HG03066 (cell line): ENCODE data around the gene IKZF3.
"Not testable (repeated sequence)": the region's sequence is repeated elsewhere in the genome, so short reads cannot be mapped to it uniquely, and the experiment has no call there.

Experiments used
- ATAC-seq: cut with Tn5 transposase; IDR thresholded peaks from one replicate; pipeline ENCODE4 v1.9.1; 2021; ENCODE audit warnings: low read depth; ENCODE audit not compliant: unreplicated experiment

IKZF3 gene

DNA sequence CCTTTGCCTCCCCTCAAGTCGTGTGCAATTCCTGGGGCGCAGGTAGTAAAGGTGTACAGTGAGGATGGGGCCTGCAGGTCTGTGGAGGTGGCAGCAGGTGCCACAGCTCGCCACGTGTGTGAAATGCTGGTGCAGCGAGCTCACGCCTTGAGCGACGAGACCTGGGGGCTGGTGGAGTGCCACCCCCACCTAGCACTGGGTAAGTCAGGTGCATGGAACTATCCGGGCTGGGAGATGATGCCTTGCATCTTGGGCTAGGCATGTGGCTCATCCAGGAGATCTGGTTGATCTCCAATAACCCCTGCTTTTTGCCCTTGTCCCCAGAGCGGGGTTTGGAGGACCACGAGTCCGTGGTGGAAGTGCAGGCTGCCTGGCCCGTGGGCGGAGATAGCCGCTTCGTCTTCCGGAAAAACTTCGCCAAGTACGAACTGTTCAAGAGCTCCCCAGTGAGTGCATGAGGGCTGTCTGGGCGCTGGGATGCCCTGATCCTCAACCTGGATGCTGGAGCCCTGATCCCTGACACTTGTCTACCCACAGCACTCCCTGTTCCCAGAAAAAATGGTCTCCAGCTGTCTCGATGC is 121.2 kb downstream of the IKZF3 start:
- ATAC-seq = no peak

DNA sequence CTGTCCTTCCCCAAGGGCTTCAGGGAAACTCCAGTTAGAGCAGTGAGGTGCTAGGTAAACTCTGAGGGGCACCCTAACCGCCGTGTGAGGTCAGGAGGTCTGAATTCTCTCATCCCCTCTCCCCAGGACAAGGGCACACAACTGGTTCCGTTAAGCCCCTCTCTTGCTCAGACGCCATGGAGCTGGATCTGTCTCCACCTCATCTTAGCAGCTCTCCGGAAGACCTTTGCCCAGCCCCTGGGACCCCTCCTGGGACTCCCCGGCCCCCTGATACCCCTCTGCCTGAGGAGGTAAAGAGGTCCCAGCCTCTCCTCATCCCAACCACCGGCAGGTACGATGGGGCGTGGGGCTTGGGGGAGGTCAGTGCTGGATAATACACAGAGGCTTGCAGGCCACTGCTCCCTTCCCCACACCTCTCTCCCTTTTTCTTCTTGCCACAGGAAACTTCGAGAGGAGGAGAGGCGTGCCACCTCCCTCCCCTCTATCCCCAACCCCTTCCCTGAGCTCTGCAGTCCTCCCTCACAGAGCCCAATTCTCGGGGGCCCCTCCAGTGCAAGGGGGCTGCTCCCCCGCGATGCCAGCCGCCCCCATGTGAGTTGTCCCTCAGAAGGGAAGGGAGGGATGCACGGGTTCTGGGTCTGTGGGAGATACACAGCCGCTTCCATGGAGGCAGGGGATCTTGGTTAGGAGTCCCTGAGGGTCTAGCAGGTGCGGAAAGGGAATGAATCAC is 121.8 kb downstream of the IKZF3 start:
- ATAC-seq = no peak

DNA sequence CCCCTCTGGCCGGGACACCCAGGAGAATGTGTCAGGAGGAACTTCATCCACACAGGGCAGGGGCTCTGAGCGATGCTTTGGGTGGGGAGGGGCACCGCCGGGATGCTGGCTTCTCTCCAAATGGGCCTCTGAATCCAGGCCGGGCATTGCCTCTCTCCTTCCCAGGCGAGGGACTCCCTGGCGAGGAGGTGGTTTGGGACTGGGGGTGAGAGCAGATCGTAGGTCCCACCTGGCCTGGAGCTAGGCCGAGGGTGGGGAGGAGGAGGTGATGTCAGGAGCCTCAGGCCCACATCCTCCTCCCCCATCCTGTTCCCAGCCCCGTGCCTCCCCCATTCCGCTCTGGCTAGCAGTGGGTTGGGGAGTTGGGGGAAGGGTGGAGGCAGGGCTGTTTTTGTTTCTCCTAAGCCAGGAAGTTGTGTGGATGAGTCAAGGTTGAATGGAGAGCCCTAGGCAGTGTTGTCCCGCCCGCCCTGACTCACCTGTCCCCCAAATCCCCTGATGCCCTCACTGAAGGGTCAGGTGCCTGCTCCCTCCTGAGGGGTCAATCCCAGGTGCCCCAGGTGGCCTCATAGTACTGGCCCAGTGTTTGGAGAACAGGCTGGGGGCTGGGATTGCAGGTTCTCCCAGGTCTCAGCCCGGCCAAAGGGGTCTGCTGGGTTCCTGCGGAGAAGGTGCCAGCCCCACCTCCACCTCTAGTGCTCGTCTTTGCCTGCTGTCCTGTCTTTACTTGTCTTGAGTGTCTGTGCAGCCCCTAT is 123.6 kb downstream of the IKZF3 start:
- no peak for ATAC-seq

DNA sequence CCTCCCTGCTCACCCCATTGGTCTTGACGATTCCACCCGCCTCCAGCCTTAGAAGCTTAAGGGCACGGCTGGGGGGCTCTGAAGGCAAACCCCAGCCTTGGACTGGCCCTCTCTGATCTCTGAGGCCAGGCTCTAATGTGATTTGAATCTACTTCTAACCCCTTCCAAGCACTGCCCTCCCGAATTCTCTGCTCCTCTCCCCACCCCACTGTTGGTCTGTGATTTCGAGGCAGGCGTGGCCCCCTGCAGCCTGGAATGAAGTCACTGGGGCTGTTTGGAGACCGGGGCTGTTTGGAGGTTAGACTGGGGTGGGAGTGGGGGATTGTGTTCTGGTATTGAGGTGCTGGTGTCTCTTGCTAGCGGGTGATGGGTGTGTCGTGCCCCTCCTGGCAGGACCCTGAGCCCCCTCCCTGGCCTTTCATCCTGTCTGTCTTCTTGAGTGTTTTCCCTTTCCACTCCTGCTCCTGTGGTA is 124.2 kb downstream of the IKZF3 start:
- no peak for ATAC-seq

DNA sequence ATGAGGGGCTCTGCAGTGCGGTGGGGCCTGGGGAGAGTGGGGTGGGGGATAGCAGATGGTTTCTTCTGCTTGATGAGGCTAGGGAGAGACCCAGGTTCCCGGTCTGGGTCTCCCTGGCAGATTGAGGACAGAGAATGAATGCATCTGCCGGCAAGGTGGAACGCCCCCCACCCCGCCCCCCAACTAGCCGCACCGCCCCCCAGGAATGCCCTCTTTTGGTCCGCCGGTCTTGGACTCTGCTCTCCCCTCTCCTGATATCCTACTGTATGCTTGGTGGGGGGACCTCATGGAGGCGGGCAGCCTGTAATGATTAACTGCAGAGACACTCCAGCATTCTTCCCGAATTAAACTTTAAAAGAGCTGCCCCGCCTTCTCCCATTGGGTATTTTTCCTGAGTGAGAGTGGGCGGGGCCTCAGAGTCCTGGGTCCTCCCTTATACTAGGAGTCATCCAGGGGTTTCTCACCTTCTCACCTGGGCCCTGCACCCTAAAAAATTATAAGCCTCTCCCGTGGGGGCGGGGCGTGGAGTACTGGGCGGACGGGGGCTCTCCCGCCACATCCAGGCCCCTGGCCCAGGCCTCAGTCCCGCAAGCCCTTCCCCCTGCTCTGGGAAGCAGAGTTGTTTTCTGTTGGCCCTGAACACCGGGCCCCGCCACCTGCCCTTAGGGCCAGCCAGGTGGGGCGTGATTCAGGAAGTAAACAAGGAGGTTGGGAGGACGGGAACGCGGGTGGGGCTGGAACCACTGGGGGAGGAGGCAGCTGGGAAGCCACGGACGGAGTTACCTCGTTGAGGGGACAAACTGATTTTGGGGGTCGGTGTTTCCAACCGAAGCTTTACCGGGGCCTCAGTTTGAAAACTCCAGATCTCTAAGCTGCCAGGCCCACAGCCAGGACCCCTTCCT is 124.9 kb downstream of the IKZF3 start:
- no peak for ATAC-seq

DNA sequence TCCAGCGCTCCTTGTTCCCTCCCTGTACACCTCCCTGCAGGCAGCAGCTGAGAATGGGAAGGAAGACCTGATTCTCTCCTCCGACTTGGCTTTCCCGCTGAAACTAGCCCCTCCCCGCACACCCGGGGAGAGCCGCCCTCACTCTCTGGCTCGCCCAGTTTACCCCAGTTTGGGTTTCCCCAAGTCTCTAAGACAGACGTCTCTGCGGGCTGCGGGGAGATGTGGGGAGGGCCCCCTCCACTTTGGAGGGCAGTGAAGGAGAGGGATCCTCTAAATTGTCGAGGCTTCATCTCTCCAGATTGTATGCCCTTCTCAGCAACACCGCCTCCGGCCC is 125.6 kb downstream of the IKZF3 start:
- ATAC-seq = no peak

DNA sequence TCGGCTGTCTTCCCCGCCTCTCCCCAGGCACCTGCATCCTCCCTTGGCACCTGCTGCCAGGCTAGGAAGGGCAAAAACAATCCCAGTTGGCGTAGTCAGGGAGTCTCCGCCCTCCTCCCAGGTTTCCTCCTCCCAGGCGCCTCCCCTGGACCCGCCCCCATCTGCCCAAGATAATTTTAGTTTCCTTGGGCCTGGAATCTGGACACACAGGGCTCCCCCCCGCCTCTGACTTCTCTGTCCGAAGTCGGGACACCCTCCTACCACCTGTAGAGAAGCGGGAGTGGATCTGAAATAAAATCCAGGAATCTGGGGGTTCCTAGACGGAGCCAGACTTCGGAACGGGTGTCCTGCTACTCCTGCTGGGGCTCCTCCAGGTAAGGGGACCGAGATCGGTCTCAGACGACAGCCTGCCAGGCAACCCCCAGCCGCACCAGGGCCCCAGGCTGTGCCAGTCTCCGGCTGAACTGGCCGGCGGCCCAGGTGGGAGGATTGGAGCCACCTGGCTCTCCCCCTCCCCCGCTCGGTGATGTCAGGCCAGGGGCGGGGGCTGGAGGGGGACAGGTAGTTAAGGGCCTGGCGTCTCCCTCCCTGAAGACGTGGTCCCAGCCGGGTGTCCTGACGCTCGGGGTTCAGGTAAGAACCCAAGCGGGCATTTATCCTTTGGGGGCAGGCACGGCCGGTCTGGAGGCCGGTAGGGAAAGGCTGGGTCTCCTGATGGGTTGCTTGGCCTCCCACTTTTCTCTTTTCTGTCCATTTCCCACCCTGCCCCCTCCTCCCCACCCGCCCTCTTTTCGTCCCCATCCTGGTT is 126.1 kb downstream of the IKZF3 start, which contains the start of gene GRB7:
TSS of gene GRB7 (plus strand) at position 179 of the 808 bp plus-strand sequence. CDS start 4,364 bp downstream, outside the sequence.
- no peak for ATAC-seq

DNA sequence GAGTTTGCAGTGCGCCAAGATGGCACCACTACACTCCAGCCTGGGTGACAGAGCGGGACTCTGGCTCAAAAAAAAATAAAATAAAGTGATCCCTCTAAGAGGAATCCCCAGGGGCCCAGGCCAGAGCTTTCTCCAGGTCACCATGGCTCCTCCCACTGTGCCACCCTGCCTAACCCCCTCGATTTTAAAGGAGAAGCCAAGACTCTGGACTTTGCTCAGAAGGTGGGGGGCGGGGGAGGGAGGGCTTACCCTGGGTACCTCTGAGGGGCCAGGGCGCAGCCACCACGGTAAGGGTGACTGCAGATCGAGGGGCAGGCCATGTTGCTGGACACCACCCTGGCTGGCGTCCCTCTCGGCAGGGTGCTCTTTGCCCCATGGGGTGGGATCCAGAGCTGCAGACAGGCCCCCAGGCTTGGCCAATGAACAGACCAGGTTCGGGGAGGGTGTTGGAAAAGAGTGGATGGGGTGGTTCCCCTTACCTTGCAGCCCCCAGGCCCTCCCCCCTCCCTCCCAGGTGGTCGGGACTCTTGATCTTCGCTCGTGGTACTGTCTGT is 126.8 kb downstream of the IKZF3 start:
- no peak for ATAC-seq

DNA sequence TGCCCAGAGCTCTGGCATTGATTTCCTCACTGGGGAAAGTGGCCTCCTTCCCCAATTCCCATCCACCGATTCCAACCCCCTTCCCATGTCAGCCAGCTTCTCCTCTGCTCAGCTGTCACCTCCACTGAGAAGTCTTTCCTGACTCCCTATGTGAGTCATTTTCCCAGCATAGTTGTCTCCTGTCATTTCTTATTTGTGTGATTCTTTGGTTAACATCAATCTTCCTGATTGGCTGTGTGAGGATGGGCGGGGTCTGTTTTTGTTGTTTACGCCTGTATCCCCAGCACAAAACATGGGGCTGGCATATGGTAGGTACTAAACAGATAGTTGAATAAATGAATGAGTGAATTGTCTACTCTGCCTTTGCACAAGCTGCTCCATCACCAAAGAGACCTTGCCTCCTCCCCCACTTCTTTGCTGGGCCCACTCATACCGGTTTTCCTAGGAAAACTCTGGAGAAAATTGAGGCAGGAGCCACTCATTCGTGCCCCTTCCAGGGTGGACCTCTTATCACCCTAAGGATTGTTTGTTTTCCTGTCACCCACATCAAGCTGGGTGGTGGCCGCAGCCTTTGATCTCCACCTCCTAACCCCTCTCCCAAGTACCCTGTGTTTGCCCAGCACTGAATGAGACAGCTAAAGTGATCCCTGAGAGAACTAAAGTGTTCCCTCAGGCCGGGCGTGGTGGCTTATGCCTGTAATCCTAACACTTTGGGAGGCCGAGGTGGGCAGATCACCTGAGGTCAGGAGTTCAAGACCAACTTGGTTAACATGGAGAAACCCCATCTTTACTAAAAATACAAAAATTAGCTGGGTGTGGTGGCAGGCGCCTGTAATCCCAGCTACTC is 127.6 kb downstream of the IKZF3 start:
- ATAC-seq = no peak

DNA sequence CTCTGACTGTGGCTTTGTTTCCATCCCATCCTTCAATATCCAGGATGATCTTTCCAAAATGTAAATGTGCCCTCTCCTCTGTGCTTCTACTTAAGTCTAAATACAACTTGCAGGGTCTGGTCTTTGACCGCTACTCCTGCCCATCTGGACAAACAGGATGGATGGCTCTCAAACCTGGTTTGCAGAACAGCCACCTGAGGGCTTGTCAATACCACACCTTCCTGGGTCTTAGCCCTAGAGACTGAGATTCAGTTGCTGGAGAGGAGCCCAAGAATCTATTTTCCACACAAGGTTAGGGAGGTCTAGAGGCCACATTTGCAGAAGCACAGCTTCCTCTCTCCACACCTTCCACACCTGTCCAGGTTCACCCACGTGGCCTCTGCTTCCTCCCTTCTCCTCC is 128.2 kb downstream of the IKZF3 start:
- ATAC-seq = no peak

DNA sequence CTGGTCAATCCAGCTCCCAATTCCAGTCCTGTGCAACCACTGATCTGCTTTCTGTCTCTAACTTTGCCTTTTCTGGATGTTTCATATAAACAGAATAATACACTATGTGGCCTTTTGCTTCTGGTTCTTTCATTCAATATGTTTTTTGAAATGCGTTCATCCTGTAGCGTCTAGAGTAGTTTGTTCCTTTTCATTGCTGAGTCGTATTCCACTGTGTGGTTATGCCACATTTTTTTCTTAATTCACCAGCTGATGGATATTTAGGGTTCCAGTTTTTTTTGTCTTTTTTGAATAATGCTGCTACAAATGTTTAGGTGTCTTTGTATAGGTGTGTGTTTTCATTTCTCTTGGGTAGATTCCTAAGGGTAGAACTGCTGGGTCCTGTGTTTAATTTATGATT is 131.5 kb downstream of the IKZF3 start:
- no peak for ATAC-seq

DNA sequence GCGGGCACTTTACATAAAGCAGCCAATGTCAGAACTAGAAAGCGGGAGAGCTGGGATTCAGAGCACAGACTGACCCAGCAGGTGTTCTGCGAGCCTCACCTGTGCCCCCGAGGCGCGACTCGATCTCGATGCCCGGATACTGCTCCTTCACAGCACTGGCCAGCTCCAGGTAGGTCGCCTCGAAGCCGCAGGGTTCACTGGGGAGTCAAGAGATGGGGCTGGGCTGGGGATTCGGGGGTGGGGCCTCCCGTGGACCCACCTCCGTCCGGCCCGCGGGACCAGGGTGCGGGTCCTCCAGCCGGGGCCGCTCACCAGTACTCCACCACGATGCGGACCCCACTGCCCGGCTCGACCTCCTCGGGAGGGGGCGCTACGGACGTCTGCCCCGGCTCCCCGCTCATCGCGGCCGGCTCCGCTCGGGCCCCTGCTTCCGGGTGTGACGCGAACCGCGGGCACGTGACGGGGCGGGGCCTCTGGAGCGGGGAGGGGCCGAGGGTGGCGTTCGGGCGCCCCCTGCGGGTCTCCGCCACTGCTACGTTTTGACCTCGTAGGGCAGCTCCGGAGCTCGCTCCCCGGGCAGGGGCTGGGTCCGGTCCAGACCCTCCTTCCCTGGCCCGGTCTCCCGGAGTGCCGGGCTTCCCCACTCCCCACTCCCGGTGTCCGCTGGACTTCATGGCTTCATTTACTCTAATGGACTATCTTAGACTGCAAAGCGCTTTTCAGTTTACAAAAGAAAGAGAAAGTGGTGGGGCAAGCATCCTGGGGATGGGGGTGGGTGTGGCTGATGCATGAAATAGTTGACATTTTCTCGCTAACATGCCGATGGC is 133.8 kb downstream of the IKZF3 start, which contains the start of gene MIEN1:
TSS of gene MIEN1 (minus strand) at position 438 of the 827 bp plus-strand sequence. CDS start at position 401, 37 bp downstream.
- ATAC-seq = peak; percentile 81

DNA sequence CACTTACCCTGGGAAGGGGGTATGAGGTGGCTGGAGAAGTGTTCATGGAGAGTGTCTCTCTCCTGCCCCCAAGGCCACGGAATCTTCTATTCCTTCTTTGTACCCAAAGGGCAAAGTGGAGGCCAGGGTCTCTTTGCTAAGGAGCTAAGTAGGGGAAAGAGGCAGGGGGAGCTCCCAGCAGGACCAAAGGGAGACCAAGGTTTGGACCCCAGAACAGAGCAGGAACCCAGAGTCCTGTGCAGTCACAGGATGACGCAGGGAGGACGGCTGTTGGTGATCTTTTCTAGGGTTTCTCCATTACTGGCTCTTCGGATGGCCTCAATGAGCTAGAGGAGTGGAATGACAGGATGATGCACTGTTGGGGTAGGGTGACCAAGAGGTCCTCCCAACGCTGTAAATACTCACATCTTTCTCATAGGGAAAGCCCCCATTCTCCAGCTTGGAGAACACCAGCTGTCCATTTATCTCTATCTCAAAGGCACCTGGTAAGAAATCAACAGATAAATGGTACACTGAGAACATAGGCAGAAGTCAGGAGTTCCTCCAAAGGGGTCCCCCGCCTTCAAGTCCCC is 134.7 kb downstream of the IKZF3 start:
- no peak for ATAC-seq

DNA sequence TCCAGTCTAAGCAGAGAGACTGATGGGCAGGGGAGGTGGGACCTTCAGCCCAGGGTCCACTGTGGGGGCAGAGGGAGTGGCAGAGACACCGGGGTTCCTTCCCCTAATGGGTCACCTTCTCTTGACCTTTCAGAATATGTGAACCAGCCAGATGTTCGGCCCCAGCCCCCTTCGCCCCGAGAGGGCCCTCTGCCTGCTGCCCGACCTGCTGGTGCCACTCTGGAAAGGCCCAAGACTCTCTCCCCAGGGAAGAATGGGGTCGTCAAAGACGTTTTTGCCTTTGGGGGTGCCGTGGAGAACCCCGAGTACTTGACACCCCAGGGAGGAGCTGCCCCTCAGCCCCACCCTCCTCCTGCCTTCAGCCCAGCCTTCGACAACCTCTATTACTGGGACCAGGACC is 136.6 kb downstream of the IKZF3 start:
- ATAC-seq = no peak

DNA sequence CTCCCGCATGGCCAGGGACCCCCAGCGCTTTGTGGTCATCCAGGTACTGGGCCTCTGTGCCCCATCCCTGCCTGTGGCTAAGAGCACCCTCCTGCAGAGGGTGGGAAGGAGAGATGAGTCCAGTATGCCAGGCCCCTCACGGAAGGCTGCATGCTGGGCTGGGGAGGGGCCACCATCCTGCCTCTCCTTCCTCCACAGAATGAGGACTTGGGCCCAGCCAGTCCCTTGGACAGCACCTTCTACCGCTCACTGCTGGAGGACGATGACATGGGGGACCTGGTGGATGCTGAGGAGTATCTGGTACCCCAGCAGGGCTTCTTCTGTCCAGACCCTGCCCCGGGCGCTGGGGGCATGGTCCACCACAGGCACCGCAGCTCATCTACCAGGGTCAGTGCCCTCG is 137.5 kb downstream of the IKZF3 start:
- ATAC-seq = no peak

DNA sequence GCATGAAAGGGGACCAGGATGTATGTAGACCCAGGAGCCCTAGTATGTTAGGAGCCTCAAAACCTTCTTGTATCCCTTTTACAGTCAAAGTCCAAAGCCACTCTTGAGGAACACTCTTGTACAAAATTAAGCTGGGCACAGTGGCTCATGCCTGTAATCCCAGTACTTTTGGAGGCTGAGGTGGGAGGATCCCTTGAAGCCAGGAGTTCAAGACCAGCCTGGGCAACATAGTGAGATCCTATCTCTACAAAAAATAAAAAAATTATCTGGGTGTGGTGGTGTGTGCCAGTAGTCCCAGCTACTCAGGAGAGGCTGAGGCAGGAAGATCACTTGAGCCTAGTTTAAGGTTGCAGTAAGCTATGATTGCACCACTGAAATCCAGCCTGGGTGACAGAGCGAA is 138.2 kb downstream of the IKZF3 start:
- ATAC-seq = not testable (repeated sequence)

DNA sequence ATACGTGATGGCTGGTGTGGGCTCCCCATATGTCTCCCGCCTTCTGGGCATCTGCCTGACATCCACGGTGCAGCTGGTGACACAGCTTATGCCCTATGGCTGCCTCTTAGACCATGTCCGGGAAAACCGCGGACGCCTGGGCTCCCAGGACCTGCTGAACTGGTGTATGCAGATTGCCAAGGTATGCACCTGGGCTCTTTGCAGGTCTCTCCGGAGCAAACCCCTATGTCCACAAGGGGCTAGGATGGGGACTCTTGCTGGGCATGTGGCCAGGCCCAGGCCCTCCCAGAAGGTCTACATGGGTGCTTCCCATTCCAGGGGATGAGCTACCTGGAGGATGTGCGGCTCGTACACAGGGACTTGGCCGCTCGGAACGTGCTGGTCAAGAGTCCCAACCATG is 139.4 kb downstream of the IKZF3 start:
- ATAC-seq = no peak
